GM13976 (cell line): ENCODE results near the gene BBS9.

Experiments
- DNase-seq: peaks from one replicate; pipeline ENCODE4 v3.0.0; 2012; ENCODE audit warnings: low spot score
- in situ Hi-C: fragments of 300-500 bp; cut with MboI; formaldehyde crosslinking; loops from one replicate; pipeline ENCODE4 v1.12.0; 2022; ENCODE audit warnings: low sequenced_read_pairs, mixed read lengths, inconsistent platforms; ENCODE audit not compliant: unreplicated experiment
- TF ChIP-seq, protein P1 (sequence below): IDR thresholded peaks from 2 replicates; pipeline ENCODE4 v1.5.1; 2012; ENCODE audit warnings: borderline replicate concordance, mild to moderate bottlenecking; ENCODE audit not compliant: insufficient read depth; ENCODE audit errors: extremely low read depth, missing control alignments, control extremely low read depth

The BBS9 gene

GRCh38 chr7:33276325-33276724, 147.0 kb downstream of the BBS9 start:
- no peak for DNase-seq
- in situ Hi-C loops: no loop called here
- TF ChIP-seq, protein P1, sequence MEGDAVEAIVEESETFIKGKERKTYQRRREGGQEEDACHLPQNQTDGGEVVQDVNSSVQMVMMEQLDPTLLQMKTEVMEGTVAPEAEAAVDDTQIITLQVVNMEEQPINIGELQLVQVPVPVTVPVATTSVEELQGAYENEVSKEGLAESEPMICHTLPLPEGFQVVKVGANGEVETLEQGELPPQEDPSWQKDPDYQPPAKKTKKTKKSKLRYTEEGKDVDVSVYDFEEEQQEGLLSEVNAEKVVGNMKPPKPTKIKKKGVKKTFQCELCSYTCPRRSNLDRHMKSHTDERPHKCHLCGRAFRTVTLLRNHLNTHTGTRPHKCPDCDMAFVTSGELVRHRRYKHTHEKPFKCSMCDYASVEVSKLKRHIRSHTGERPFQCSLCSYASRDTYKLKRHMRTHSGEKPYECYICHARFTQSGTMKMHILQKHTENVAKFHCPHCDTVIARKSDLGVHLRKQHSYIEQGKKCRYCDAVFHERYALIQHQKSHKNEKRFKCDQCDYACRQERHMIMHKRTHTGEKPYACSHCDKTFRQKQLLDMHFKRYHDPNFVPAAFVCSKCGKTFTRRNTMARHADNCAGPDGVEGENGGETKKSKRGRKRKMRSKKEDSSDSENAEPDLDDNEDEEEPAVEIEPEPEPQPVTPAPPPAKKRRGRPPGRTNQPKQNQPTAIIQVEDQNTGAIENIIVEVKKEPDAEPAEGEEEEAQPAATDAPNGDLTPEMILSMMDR: no peak

DNA sequence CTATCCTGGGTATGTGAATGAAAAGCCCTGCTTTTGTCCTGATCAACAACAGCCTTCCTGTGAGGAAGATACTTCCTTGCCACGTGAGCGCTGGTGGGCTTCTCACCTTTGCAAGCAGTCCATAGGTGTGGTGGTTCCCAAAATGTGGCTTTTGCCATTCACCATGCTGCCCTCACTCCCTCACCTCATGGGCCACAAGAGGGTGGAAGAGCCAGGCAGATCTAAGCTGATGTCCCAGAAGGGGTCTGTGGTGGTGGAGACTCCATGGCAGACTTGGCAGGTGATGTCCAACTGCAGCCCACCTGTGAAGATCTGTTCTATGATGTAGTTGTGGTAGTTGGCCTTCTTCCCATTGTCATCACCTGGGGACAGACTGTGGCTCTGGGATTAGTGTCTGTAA, 147.4 kb downstream of the BBS9 start:
- in situ Hi-C loops: no loop called here
- TF ChIP-seq, protein P1: no peak
- DNase-seq: no peak

DNA sequence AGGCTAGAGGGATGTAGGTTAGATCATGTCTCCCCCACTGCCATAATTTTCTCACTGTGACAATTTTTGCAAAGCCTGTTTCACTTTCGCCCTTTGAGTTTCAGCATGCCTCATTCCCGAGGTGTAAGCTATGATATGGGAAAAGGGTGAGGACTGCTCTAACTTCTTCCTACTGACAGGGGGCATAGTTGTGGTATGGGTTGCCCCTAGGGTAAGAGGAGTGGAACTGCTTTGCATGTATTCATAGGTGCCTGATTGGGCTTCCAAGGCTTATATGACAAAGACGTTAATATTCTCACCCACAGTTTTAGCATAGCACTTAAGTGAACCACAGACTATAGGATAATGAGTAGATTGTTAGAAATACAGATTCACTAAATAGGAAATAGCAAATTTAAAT, 148.7 kb downstream of the BBS9 start:
- in situ Hi-C loops: no loop called here
- no peak for DNase-seq
- TF ChIP-seq, protein P1: no peak

- TF ChIP-seq, protein P1: no peak
- no peak for DNase-seq
- in situ Hi-C loops: no loop called here
These were observed 157.1 kb downstream of the BBS9 start for GRCh38 chr7:33286501-33286900.

- TF ChIP-seq, protein P1: no peak
- no peak for DNase-seq
- in situ Hi-C loops: no loop called here
These were observed 158.4 kb downstream of the BBS9 start for GRCh38 chr7:33287738-33288137.

DNA sequence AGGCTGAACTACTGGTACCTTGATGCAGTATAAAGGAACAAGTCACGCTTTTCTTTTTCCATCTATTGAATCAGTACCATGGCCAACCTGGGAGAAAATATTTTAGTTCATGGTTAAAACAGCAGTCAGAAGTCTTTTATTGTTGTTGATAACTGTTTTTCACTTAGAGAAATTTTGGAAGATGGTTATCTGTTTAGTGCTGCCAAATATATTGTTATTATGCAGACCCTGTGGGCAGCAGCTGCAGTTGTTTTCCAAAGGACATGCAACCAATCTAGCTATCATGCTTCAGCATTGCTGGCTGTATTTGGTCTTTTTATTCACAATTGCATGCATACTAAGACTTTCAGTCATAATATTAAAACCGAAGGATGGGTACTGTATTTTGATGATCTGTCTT, 169.5 kb downstream of the BBS9 start:
- TF ChIP-seq, protein P1: no peak
- DNase-seq: no peak
- in situ Hi-C loops: no loop called here

GRCh38 chr7:33299425-33299824, 170.1 kb downstream of the BBS9 start:
- no peak for DNase-seq
- in situ Hi-C loops: no loop called here
- TF ChIP-seq, protein P1: no peak
